ENCODE results near the gene GON4L. TPM values are rescaled to one million over a fixed set of nuclear protein-coding genes. Genes with fewer than 3 reads are reported as not detected.

Gene GON4L
- total and polyA plus RNA-seq, 2 of the 4 experiments (the other 2 are of a cell fraction), result 21.2 to 30.3 TPM

DNA sequence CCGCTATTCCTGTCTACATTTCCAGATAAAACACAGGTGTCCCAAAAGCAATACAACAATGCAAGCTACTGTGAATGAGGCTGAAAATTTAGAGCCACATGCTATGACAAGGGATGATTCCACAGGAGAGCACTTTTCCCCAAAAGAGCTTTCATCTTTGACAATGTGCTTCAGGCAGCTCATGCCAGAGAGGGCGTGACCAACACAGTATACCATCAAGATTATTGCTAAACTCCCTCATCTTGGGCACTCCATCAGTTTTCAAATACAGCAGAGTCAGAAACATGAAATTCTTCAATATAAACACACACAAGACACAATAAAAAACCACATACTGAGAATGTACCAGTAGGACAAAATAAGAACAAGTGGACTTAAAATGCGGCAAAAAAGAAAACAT, 6.7 kb downstream of the GON4L start:
- TF ChIP-seq SMC3 (IDR thresholded peaks at IDR 0.05; ENCODE audit: low read depth, low read length), result no peak
- TF ChIP-seq, protein P1, sequence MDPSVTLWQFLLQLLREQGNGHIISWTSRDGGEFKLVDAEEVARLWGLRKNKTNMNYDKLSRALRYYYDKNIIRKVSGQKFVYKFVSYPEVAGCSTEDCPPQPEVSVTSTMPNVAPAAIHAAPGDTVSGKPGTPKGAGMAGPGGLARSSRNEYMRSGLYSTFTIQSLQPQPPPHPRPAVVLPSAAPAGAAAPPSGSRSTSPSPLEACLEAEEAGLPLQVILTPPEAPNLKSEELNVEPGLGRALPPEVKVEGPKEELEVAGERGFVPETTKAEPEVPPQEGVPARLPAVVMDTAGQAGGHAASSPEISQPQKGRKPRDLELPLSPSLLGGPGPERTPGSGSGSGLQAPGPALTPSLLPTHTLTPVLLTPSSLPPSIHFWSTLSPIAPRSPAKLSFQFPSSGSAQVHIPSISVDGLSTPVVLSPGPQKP (IDR thresholded peaks at IDR 0.05; ENCODE audit: borderline replicate concordance, low read depth, low read length), result no peak
- TF ChIP-seq CEBPB (IDR thresholded peaks at IDR 0.05; ENCODE audit: low read depth, low read length), result no peak
- TF ChIP-seq RFX5 (IDR thresholded peaks at IDR 0.05; ENCODE audit: low read depth, low read length), result no peak
- TF ChIP-seq MAZ (IDR thresholded peaks at IDR 0.05; ENCODE audit: borderline replicate concordance, low read depth, low read length), result no peak
- TF ChIP-seq, protein P2, sequence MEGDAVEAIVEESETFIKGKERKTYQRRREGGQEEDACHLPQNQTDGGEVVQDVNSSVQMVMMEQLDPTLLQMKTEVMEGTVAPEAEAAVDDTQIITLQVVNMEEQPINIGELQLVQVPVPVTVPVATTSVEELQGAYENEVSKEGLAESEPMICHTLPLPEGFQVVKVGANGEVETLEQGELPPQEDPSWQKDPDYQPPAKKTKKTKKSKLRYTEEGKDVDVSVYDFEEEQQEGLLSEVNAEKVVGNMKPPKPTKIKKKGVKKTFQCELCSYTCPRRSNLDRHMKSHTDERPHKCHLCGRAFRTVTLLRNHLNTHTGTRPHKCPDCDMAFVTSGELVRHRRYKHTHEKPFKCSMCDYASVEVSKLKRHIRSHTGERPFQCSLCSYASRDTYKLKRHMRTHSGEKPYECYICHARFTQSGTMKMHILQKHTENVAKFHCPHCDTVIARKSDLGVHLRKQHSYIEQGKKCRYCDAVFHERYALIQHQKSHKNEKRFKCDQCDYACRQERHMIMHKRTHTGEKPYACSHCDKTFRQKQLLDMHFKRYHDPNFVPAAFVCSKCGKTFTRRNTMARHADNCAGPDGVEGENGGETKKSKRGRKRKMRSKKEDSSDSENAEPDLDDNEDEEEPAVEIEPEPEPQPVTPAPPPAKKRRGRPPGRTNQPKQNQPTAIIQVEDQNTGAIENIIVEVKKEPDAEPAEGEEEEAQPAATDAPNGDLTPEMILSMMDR (conservative IDR thresholded peaks at IDR 0.05; ENCODE audit: low read depth, low read length), result no peak
- TF ChIP-seq, protein P3, sequence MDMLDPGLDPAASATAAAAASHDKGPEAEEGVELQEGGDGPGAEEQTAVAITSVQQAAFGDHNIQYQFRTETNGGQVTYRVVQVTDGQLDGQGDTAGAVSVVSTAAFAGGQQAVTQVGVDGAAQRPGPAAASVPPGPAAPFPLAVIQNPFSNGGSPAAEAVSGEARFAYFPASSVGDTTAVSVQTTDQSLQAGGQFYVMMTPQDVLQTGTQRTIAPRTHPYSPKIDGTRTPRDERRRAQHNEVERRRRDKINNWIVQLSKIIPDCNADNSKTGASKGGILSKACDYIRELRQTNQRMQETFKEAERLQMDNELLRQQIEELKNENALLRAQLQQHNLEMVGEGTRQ (IDR thresholded peaks at IDR 0.05; ENCODE audit: low read depth, low read length), result no peak
- no peak for TF ChIP-seq CHD1 (IDR thresholded peaks at IDR 0.05; ENCODE audit: low read depth, low read length)
- TF ChIP-seq FOS (IDR thresholded peaks at IDR 0.05; ENCODE audit: low read depth, low read length), result no peak
- TF ChIP-seq RAD21 (IDR thresholded peaks at IDR 0.05; ENCODE audit: low read length), result no peak
- TF ChIP-seq MXI1 (IDR thresholded peaks at IDR 0.05; ENCODE audit: borderline replicate concordance, low read depth, low read length), result no peak
- no peak for TF ChIP-seq RCOR1 (IDR thresholded peaks at IDR 0.05; ENCODE audit: insufficient replicate concordance, low read length)
- no peak for TF ChIP-seq MAFK (IDR thresholded peaks at IDR 0.05; ENCODE audit: low read depth, low read length)
- no peak for TF ChIP-seq BHLHE40 (IDR thresholded peaks at IDR 0.05; ENCODE audit: low read depth, low read length)
- TF ChIP-seq NFE2L2 (IDR thresholded peaks at IDR 0.05; ENCODE audit: low read depth, low read length), result no peak
- TF ChIP-seq POLR2A (IDR thresholded peaks at IDR 0.05; ENCODE audit: low read depth, low read length), result no peak
- no peak overlapping the region for H2BK120ac ChIP-seq (ENCODE audit: low read depth, low read length)
- no TSS peak for BruUV-seq (replicated peaks)
- H3K14ac ChIP-seq (replicated peaks; ENCODE audit: low read depth, low read length), result no peak overlapping the region
- no peak overlapping the region for H3K23ac ChIP-seq (ENCODE audit: low read depth, low read length)
- no peak overlapping the region for H2BK15ac ChIP-seq (ENCODE audit: low read depth, low read length)
- no peak overlapping the region for H3K18ac ChIP-seq (ENCODE audit: low read depth, low read length)
- in situ Hi-C loops (cut with MboI; ENCODE audit: low sequenced_read_pairs) (no loop called here), intact Hi-C loops (cut with micrococcal nuclease) (no loop called here), dilution Hi-C loops (cut with HindIII; ENCODE audit: low sequenced_read_pairs, unreplicated experiment) (no loop called here)
- ATAC-seq (ENCODE audit: low read depth) (no peak), DNase-seq (no peak)
- H4K5ac ChIP-seq (ENCODE audit: low read depth, low read length), result no peak overlapping the region
- H4K91ac ChIP-seq (ENCODE audit: insufficient read depth, low read depth, low read length), result no peak overlapping the region
- H4K20me1 ChIP-seq (ENCODE audit: insufficient read depth, low read length), result peaks cover 7% of the 10 kb centered on the region; the same call in 1 of the 2 replicates
- no peak overlapping the region for H2AK5ac ChIP-seq (ENCODE audit: low read depth, low read length)
- WGBS, 2 experiments (ENCODE audit: extremely low coverage in 2 of 2, insufficient read length in 1 of 2), result 83% methylated on average over 1 of the region's 3 CpGs; no CpG with 5 or more reads in 1 of the 2 experiments
- no peak overlapping the region for H3K4me2 ChIP-seq (ENCODE audit: low read depth, low read length)
- H3K4me3 ChIP-seq (ENCODE audit: insufficient read depth, low read depth, low read length), result no peak overlapping the region
- CTCF ChIA-PET, result no interaction called here
- peaks cover 32% of the 10 kb centered on the region for H3K36me3 ChIP-seq (ENCODE audit: control insufficient read depth, insufficient read depth, low read length)
- H3K27me3 ChIP-seq (ENCODE audit: control insufficient read depth, insufficient read depth, low read length), result no peaks in the 10 kb centered on the region
- no peak overlapping the region for H2BK5ac ChIP-seq (ENCODE audit: low read depth, low read length, poor library complexity, severe bottlenecking)
- H2BK20ac ChIP-seq (ENCODE audit: low read depth, low read length), result no peak overlapping the region
- peaks cover 14 to 59% of the 10 kb centered on the region in 2 experiments for H3K79me1 ChIP-seq (ENCODE audit: low read depth in 1 of 2, low read length in 2 of 2)
- H3K9me3 ChIP-seq (ENCODE audit: control insufficient read depth, insufficient read depth, low read length), result no peaks in the 10 kb centered on the region
- H3K27ac ChIP-seq (ENCODE audit: insufficient read depth, low read length), result no peak overlapping the region
- no peaks in the 10 kb centered on the region for H3K4me1 ChIP-seq (ENCODE audit: control insufficient read depth, insufficient read depth, low read length)
- H3K56ac ChIP-seq (ENCODE audit: extremely low read depth, insufficient read depth, low read length), result no peak overlapping the region
- no peak overlapping the region for H3K4ac ChIP-seq (ENCODE audit: low read depth, low read length)
- H4K8ac ChIP-seq (ENCODE audit: low read depth in 2 of 2, low read length in 2 of 2), result no peak overlapping the region
- no peak overlapping the region for H2AFZ ChIP-seq (replicated peaks; ENCODE audit: low read length, poor library complexity)
- POLR2A ChIA-PET (ENCODE audit: unreplicated experiment), result no interaction called here
- no peak overlapping the region for H2AK9ac ChIP-seq (replicated peaks; ENCODE audit: low read depth, low read length, poor library complexity)
- H3K9me1 ChIP-seq (ENCODE audit: insufficient read depth, low read length), result peaks cover 4% of the 10 kb centered on the region
- H3K9ac ChIP-seq (ENCODE audit: low read depth, low read length), result no peak overlapping the region

Measured in IMR-90 (cell line).